Measurements from ENCODE around the gene TMEM174.

DNA sequence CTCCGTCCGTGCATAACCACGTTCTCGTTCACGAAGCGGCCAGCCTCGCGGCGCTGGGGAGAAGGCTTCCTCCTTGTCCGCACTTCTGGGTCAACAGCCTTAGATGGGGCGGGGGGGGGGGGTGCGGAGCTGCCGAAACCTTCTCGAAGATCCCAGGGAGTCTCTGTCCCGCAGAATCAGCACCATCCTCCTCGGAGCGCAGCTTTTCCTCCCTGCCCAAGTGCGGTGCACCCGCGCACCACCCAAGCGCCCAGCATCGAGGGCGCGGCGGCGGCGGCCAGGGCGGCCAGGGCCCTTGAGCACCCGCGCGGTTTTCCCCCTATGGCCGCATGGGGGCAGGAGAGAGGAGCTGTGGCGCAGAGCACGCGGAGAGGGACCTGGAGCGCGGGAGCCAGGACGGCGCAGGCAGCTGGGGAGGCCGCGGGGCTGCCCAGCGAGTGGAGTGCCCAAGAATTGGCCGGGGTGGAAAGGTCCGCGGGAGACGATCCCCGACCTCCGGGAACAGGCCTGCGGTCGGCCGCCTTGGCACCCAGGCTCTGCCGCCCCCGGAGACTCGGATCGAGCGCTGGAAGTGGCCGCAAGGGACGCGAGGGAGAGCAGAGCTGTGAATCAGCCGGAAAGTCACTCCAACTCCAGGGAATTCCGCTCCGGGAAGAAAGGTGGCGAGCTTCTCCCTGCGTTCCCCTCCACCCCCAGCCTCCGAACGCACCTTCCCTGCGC is 43.1 kb downstream of the TMEM174 start:
- TF ChIP-seq POLR2A (IDR thresholded peaks at IDR 0.05; ENCODE audit: low read length): no peak
- no peak for TF ChIP-seq GATA1 (IDR thresholded peaks at IDR 0.05; ENCODE audit: low read depth, low read length)

All from erythroblast (primary cell).